Esophagus (tissue), 2 donors: ENCODE measurements around the gene LTBR. TPM values are rescaled to one million over a fixed set of nuclear protein-coding genes. Genes with fewer than 3 reads are reported as not detected.

ENCODE experiments used
- H3K27ac ChIP-seq, 2 donors: one replicate each; pipeline ENCODE4 v1.5.1; 2013; ENCODE audit warnings: low read depth in 2 of 2, mild to moderate bottlenecking in 2 of 2, inconsistent platforms in 1 of 2, low read length in 1 of 2, moderate library complexity in 1 of 2
- H3K27me3 ChIP-seq, 2 donors: one replicate each; pipeline ENCODE4 v1.6.1; 2013; ENCODE audit warnings: low read length in 2 of 2, control low read depth in 1 of 2, mild to moderate bottlenecking in 1 of 2; ENCODE audit not compliant: insufficient read depth in 2 of 2, control insufficient read depth in 1 of 2
- H3K36me3 ChIP-seq, 2 donors: one replicate each; pipeline ENCODE4 v1.6.1; 2013; ENCODE audit warnings: low read length in 1 of 2; ENCODE audit not compliant: control insufficient read depth in 2 of 2, insufficient read depth in 2 of 2
- H3K4me1 ChIP-seq, 2 donors: one replicate each; pipeline ENCODE4 v1.6.1; 2013; ENCODE audit warnings: low read length in 1 of 2; ENCODE audit not compliant: control insufficient read depth in 2 of 2, insufficient read depth in 2 of 2
- H3K4me3 ChIP-seq, 2 donors: one replicate each; pipeline ENCODE4 v1.5.1; 2013; ENCODE audit warnings: low read length in 2 of 2, mild to moderate bottlenecking in 2 of 2, low read depth in 1 of 2, moderate library complexity in 1 of 2
- H3K9me3 ChIP-seq, 2 donors: one replicate each; pipeline ENCODE4 v1.6.1; 2013; ENCODE audit warnings: mild to moderate bottlenecking in 2 of 2, low read depth in 1 of 2, low read length in 1 of 2, moderate library complexity in 1 of 2; ENCODE audit not compliant: control insufficient read depth in 2 of 2, insufficient read depth in 1 of 2
- WGBS, 2 donors: extraction: QIAGEN DNeasy Blood & Tissue Kit; methylation state at CpG; one replicate each; pipeline ENCODE4 v1.1.7; 2013; 5-methylcytosine and 5-hydroxymethylcytosine counted together
- polyA plus RNA-seq, 2 donors: library from polyadenylated mRNA; stranded (reverse); fragments of 200-250 nt; gene quantifications; one replicate each; pipeline ENCODE4 v1.2.3, GENCODE V29; 2013
- donor health status: healthy with polysubstance abuse.
- donor health status: Bipolar disorder and iron deficiency.

The LTBR gene
- polyA plus RNA-seq, 2 donors = 81.3 to 97.9 TPM

- no peaks in the 10 kb centered on the region for H3K27me3 ChIP-seq
- H3K4me1 ChIP-seq = peaks cover 3 to 26% of the 10 kb centered on the region in 2 donors
- 73 to 89% methylated on average over 5 of the region's 5 CpGs for WGBS, 2 donors
- H3K9me3 ChIP-seq = no peaks in the 10 kb centered on the region
- H3K4me3 ChIP-seq = no peak overlapping the region
- H3K36me3 ChIP-seq = peaks cover 0 to 16% of the 10 kb centered on the region in 2 donors
- peak overlapping the region; percentile 35 to 86 for H3K27ac ChIP-seq
Observed at GRCh38 chr12:6346235-6346832, 37.6 kb upstream of the LTBR start.

GRCh38 chr12:6346942-6347341 lies 37.0 kb upstream of the LTBR start:
- Histone ChIP-seq H3K36me3 (peaks cover 0 to 16% of the 10 kb centered on the region in 2 donors), H3K4me3 (no peak overlapping the region), H3K27ac (peak overlapping the region; percentile 19 to 86), H3K9me3 (no peaks in the 10 kb centered on the region), H3K4me1 (peaks cover 3 to 26% of the 10 kb centered on the region in 2 donors), H3K27me3 (no peaks in the 10 kb centered on the region)
- 85 to 87% methylated on average over 8 of the region's 8 CpGs for WGBS, 2 donors

- peaks cover 3 to 22% of the 10 kb centered on the region in 2 donors for H3K4me1 ChIP-seq
- peaks cover 0 to 16% of the 10 kb centered on the region in 2 donors for H3K36me3 ChIP-seq
- peak overlapping the region; percentile 72 to 86 for H3K27ac ChIP-seq
- 57 to 59% methylated on average over 19 of the region's 19 CpGs for WGBS, 2 donors
- no peaks in the 10 kb centered on the region for H3K27me3 ChIP-seq
- no peak overlapping the region for H3K4me3 ChIP-seq
- H3K9me3 ChIP-seq = no peaks in the 10 kb centered on the region
Observed at GRCh38 chr12:6347367-6348338, 36.3 kb upstream of the LTBR start.

GRCh38 chr12:6351622-6352021 lies 32.3 kb upstream of the LTBR start:
- Histone ChIP-seq H3K27me3 (no peaks in the 10 kb centered on the region), H3K36me3 (peaks cover 0 to 26% of the 10 kb centered on the region in 2 donors), H3K9me3 (no peaks in the 10 kb centered on the region), H3K4me1 (peaks cover 3 to 8% of the 10 kb centered on the region in 2 donors), H3K4me3 (no peak overlapping the region), H3K27ac (no peak overlapping the region)
- 85 to 86% methylated on average over 5 of the region's 5 CpGs for WGBS, 2 donors

GRCh38 chr12:6352193-6353173 lies 31.5 kb upstream of the LTBR start:
- H3K36me3 ChIP-seq = peaks cover 0 to 25% of the 10 kb centered on the region in 2 donors
- 59 to 61% methylated on average over 9 of the region's 9 CpGs for WGBS, 2 donors

GRCh38 chr12:6354495-6355393 lies 29.2 kb upstream of the LTBR start:
- no peaks in the 10 kb centered on the region for H3K9me3 ChIP-seq
- peaks cover 0 to 10% of the 10 kb centered on the region in 2 donors for H3K36me3 ChIP-seq
- WGBS, 2 donors = 89 to 94% methylated on average over 10 of the region's 10 CpGs
- H3K4me1 ChIP-seq = no peaks in the 10 kb centered on the region
- H3K27ac ChIP-seq = no peak overlapping the region
- no peak overlapping the region for H3K4me3 ChIP-seq
- H3K27me3 ChIP-seq = no peaks in the 10 kb centered on the region

More at GRCh38 chr12:6352193-6353173, 31.5 kb upstream of the LTBR start:
- Histone ChIP-seq H3K27ac (peak overlapping the region in 1 of 2 donors; percentile 58), H3K4me3 (no peak overlapping the region), H3K27me3 (no peaks in the 10 kb centered on the region), H3K4me1 (peaks cover 3 to 8% of the 10 kb centered on the region in 2 donors), H3K9me3 (no peaks in the 10 kb centered on the region)

GRCh38 chr12:6355491-6356373 lies 28.2 kb upstream of the LTBR start:
- H3K36me3 ChIP-seq = peaks cover 0 to 15% of the 10 kb centered on the region in 2 donors
- H3K27me3 ChIP-seq = no peaks in the 10 kb centered on the region
- 73 to 77% methylated on average over 8 of the region's 8 CpGs for WGBS, 2 donors
- no peaks in the 10 kb centered on the region for H3K9me3 ChIP-seq
- H3K27ac ChIP-seq = no peak overlapping the region
- H3K4me3 ChIP-seq = no peak overlapping the region
- H3K4me1 ChIP-seq = no peaks in the 10 kb centered on the region

GRCh38 chr12:6356374-6356820 lies 27.6 kb upstream of the LTBR start:
- no peaks in the 10 kb centered on the region for H3K9me3 ChIP-seq
- H3K4me1 ChIP-seq = peaks cover 0 to 3% of the 10 kb centered on the region in 2 donors
- 90 to 91% methylated on average over 5 of the region's 5 CpGs for WGBS, 2 donors
- peaks cover 0 to 18% of the 10 kb centered on the region in 2 donors for H3K36me3 ChIP-seq
- H3K27ac ChIP-seq = no peak overlapping the region
- no peak overlapping the region for H3K4me3 ChIP-seq
- H3K27me3 ChIP-seq = no peaks in the 10 kb centered on the region
